Measurements from ENCODE around the gene DPP6. TPM values are rescaled to one million over a fixed set of nuclear protein-coding genes. Genes with fewer than 3 reads are reported as not detected.

DPP6 gene
- polyA plus RNA-seq, 1 donor (not counting 4 experiments of a cell fraction or from before 2014, with no cell fraction given), result not detected

DNA sequence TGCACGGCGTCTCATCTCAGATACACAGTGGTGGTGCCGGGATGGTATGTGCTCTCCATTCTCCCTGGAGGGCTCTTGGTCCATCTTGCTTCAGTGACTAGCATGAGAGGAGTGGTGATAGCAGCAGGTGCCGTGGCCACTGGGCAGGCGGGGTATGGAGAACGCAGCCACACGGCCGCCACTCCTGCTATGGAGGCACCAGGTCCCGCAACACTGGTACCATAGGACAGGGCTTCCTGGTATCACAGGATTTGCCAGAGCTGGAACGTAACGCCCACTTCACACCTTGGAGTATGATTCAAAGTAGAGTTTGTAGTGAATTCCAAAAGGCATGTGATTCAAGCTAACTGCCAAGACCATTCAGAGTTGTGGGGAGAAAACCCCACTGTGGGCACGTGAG, 284.1 kb downstream of the DPP6 start:
- no peak overlapping the region for H3K4me2 ChIP-seq (ENCODE audit: control insufficient read depth, extremely low read depth, insufficient read depth, low read depth, low read length)
- no peaks in the 10 kb centered on the region for H4K20me1 ChIP-seq (ENCODE audit: control insufficient read depth, extremely low read depth, insufficient read depth, low read length)
- H2AFZ ChIP-seq (ENCODE audit: control insufficient read depth, low read length), result no peak overlapping the region
- H3K9me1 ChIP-seq (ENCODE audit: control insufficient read depth, extremely low read depth, insufficient read depth, low read length), result no peaks in the 10 kb centered on the region
- no peaks in the 10 kb centered on the region for H3K36me3 ChIP-seq (ENCODE audit: control insufficient read depth in 2 of 2, extremely low read depth in 1 of 2, insufficient read depth in 2 of 2, low read length in 2 of 2)
- no peak overlapping the region for H3K4me3 ChIP-seq (ENCODE audit: control insufficient read depth in 2 of 3, extremely low read depth in 1 of 3, insufficient read depth in 2 of 3, low read depth in 1 of 3, low read length in 3 of 3)
- H3K27me3 ChIP-seq (ENCODE audit: control insufficient read depth, extremely low read depth, insufficient read depth, low read length), result no peaks in the 10 kb centered on the region
- no peaks in the 10 kb centered on the region for H3K79me2 ChIP-seq (ENCODE audit: control insufficient read depth, insufficient read depth, low read length)
- TF ChIP-seq, protein P1, sequence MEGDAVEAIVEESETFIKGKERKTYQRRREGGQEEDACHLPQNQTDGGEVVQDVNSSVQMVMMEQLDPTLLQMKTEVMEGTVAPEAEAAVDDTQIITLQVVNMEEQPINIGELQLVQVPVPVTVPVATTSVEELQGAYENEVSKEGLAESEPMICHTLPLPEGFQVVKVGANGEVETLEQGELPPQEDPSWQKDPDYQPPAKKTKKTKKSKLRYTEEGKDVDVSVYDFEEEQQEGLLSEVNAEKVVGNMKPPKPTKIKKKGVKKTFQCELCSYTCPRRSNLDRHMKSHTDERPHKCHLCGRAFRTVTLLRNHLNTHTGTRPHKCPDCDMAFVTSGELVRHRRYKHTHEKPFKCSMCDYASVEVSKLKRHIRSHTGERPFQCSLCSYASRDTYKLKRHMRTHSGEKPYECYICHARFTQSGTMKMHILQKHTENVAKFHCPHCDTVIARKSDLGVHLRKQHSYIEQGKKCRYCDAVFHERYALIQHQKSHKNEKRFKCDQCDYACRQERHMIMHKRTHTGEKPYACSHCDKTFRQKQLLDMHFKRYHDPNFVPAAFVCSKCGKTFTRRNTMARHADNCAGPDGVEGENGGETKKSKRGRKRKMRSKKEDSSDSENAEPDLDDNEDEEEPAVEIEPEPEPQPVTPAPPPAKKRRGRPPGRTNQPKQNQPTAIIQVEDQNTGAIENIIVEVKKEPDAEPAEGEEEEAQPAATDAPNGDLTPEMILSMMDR (optimal IDR thresholded peaks at IDR 0.05 in 1 of 3, IDR thresholded peaks at IDR 0.05 in 1 of 3, conservative IDR thresholded peaks at IDR 0.05 in 1 of 3; ENCODE audit: extremely low read depth in 1 of 3, insufficient read depth in 2 of 3, low read length in 3 of 3), result no peak
- TF ChIP-seq EZH2 (IDR thresholded peaks at IDR 0.05; ENCODE audit: low read length), result no peak
- dilution Hi-C loops (cut with MboI; ENCODE audit: extremely low pct_ligation_motif_present, low sequenced_read_pairs), result no loop called here
- DNase-seq (ENCODE audit: low read depth, low spot score), result no peak
- H3K27ac ChIP-seq (ENCODE audit: control insufficient read depth, insufficient read depth, low read length), result no peak overlapping the region
- no peak overlapping the region for H3K9ac ChIP-seq (ENCODE audit: control insufficient read depth, extremely low read depth, insufficient read depth, low read length)
- no peak for FAIRE-seq
- H3K9me3 ChIP-seq (ENCODE audit: control insufficient read depth, low read depth, low read length), result peaks cover 4% of the 10 kb centered on the region
- no peaks in the 10 kb centered on the region for H3K4me1 ChIP-seq (ENCODE audit: control insufficient read depth, extremely low read depth, insufficient read depth, low read length)

DNA sequence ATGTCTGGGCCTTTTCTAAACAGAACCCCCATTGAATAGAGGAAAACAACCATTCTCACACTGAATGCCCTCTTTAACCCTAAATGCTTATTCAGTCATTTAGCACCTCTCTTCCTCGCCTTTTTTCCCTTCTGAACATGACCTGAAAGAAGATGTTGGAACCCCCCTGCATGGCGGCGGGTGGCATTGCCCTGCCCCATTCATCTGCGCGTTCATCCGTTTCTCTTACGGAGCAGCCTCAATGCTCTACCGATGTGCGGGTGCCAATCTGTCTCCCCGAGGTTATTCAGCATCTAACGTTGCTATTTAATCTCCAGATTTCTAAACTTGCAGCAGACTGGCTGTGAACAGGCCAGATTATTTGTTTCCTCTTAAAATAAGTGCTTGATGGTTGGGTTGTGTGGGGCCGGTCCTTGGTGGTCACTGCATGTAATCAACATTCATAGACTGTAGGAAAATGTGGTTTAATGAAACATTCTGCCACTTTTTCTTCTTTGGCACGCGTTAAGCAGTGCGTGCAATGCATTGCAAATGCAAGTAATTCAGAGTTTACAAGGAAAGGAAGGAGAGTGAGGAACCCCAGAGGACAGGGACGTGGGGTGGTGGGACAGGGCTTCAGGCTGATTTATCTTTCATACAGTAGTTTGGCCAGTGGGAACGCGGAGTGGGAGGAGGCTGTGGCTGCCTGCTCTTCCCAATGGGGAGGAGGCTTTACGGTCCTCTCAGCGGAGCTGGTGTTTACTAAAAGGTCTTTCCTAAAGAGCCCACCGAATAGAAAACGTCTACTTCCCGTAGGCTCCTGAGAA, 286.7 kb downstream of the DPP6 start:
- TF ChIP-seq, protein P1 (optimal IDR thresholded peaks at IDR 0.05 in 1 of 3, IDR thresholded peaks at IDR 0.05 in 1 of 3, conservative IDR thresholded peaks at IDR 0.05 in 1 of 3; ENCODE audit: extremely low read depth in 1 of 3, insufficient read depth in 2 of 3, low read length in 3 of 3), result no peak
- no peak for TF ChIP-seq EZH2 (IDR thresholded peaks at IDR 0.05; ENCODE audit: low read length)
- Histone ChIP-seq H3K36me3 (ENCODE audit: control insufficient read depth in 2 of 2, extremely low read depth in 1 of 2, insufficient read depth in 2 of 2, low read length in 2 of 2) (no peaks in the 10 kb centered on the region), H2AFZ (ENCODE audit: control insufficient read depth, low read length) (no peak overlapping the region), H3K4me1 (ENCODE audit: control insufficient read depth, extremely low read depth, insufficient read depth, low read length) (no peaks in the 10 kb centered on the region), H3K27me3 (ENCODE audit: control insufficient read depth, extremely low read depth, insufficient read depth, low read length) (no peaks in the 10 kb centered on the region), H3K4me3 (ENCODE audit: control insufficient read depth in 2 of 3, extremely low read depth in 1 of 3, insufficient read depth in 2 of 3, low read depth in 1 of 3, low read length in 3 of 3) (no peak overlapping the region), H3K79me2 (ENCODE audit: control insufficient read depth, insufficient read depth, low read length) (no peaks in the 10 kb centered on the region), H4K20me1 (ENCODE audit: control insufficient read depth, extremely low read depth, insufficient read depth, low read length) (no peaks in the 10 kb centered on the region), H3K9ac (ENCODE audit: control insufficient read depth, extremely low read depth, insufficient read depth, low read length) (no peak overlapping the region), H3K4me2 (ENCODE audit: control insufficient read depth, extremely low read depth, insufficient read depth, low read depth, low read length) (no peak overlapping the region), H3K9me3 (ENCODE audit: control insufficient read depth, low read depth, low read length) (peaks cover 8% of the 10 kb centered on the region), H3K27ac (ENCODE audit: control insufficient read depth, insufficient read depth, low read length) (no peak overlapping the region), H3K9me1 (ENCODE audit: control insufficient read depth, extremely low read depth, insufficient read depth, low read length) (no peaks in the 10 kb centered on the region)
- dilution Hi-C loops (cut with MboI; ENCODE audit: extremely low pct_ligation_motif_present, low sequenced_read_pairs), result no loop called here
- DNase-seq (ENCODE audit: low read depth, low spot score) (no peak), FAIRE-seq (no peak)

Measured in keratinocyte (primary cell).